Measurements from ENCODE around the gene MIDN.

DNA sequence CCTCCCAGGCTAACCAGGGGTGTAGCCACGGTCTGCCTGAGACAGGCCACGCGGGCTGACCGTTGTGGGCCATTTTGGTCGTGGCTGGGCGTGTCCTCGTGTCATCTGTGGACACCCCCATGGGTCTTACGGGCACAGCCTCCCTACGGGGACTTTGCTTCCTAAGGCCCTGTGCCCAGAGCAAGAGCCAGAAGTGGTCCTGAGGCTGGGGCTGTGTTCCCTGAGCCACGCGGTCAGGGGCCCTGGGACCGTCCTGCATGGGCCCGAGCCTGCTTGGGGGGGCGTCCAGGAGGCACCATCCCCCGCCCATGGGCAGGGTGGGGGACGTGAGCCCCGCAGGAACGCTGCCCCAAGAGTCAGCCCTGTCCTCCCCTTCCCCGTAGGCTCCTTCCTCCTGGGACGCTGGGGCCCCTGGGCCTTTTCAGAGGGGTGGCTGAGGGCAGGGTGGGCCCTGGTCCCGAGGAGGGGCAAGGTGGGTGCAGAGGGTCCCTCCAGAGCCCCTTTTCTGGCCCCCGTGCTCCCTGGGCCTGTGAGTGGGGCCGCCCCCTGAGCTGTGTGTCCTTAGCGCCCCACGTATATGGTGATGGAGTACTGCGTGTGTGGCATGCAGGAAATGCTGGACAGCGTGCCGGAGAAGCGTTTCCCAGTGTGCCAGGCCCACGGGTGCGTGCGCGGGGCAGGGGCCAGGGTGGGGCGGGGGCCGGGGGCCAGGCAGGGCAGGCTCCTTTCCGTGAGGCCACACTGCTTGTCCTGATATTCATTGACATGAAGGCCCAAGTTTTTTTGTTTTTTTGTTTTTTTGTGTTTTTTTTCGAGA lies 29.4 kb upstream of the MIDN start:
- no peak for TF ChIP-seq POLR2AphosphoS5 (IDR thresholded peaks at IDR 0.05; ENCODE audit: low read depth, low read length)
- no peak for TF ChIP-seq POLR2A (IDR thresholded peaks at IDR 0.05; ENCODE audit: low read depth, low read length)

Data from GM12891 (cell line).